SK-N-SH treated with all-trans-retinoic acid at 6 μM for 48 hours (cell line): Measurements from ENCODE around the gene ADAM10.

ENCODE experiments used
- ATAC-seq: fragments of 200-7000 bp; cut with Tn5 transposase; 3 replicates; pipeline ENCODE4 v1.9.1; 2020; ENCODE audit warnings: mild to moderate bottlenecking, moderate library complexity
- BACH2 ChIP-seq: fragments of 250-450 bp; sonication (Bioruptor Pico); IDR thresholded peaks from 2 replicates; pipeline ENCODE4 v1.9.0; 2021; ENCODE audit warnings: mild to moderate bottlenecking, borderline replicate concordance
- CSDC2 ChIP-seq: fragments of 250-450 bp; sonication (Bioruptor Pico); IDR thresholded peaks from 2 replicates; pipeline ENCODE4 v1.5.0; 2020; ENCODE audit warnings: mild to moderate bottlenecking, moderate library complexity
- ESRRG ChIP-seq: fragments of 250-450 bp; sonication (Bioruptor Pico); IDR thresholded peaks from 2 replicates; pipeline ENCODE4 v1.6.1; 2021; ENCODE audit warnings: mild to moderate bottlenecking
- GLIS3 ChIP-seq: fragments of 250-450 bp; sonication (Bioruptor Pico); IDR thresholded peaks from 2 replicates; pipeline ENCODE4 v1.5.0; 2020; ENCODE audit warnings: mild to moderate bottlenecking, moderate library complexity
- ISL1 ChIP-seq: fragments of 250-450 bp; sonication (Bioruptor Pico); IDR thresholded peaks from 2 replicates; pipeline ENCODE4 v2.1.2; 2022; ENCODE audit warnings: mild to moderate bottlenecking, moderate library complexity
- OSR1 ChIP-seq: fragments of 250-450 bp; sonication (Bioruptor Pico); IDR thresholded peaks from 2 replicates; pipeline ENCODE4 v1.8.0; 2022; ENCODE audit warnings: moderate library complexity, mild to moderate bottlenecking, inconsistent platforms
- PPARA ChIP-seq: fragments of 250-450 bp; sonication (Bioruptor Pico); IDR thresholded peaks from 2 replicates; pipeline ENCODE4 v1.5.0; 2020; ENCODE audit warnings: mild to moderate bottlenecking, borderline replicate concordance
- RARB ChIP-seq: fragments of 250-450 bp; sonication (Bioruptor Pico); IDR thresholded peaks from 2 replicates; pipeline ENCODE4 v1.8.0; 2021; ENCODE audit warnings: mild to moderate bottlenecking, moderate library complexity
- SNAI2 ChIP-seq: fragments of 250-450 bp; sonication (Bioruptor Pico); IDR thresholded peaks from 2 replicates; pipeline ENCODE4 v1.5.0; 2020; ENCODE audit warnings: mild to moderate bottlenecking, moderate library complexity
- TCF4 ChIP-seq: fragments of 250-450 bp; sonication (Bioruptor Pico); IDR thresholded peaks from 2 replicates; pipeline ENCODE4 v1.8.0; 2021; ENCODE audit warnings: mild to moderate bottlenecking, moderate library complexity, borderline replicate concordance
- ZC3H10 ChIP-seq: fragments of 250-450 bp; sonication (Bioruptor Pico); IDR thresholded peaks from 2 replicates; pipeline ENCODE4 v1.5.1; 2021; ENCODE audit warnings: mild to moderate bottlenecking, moderate library complexity
- ZFP3 ChIP-seq: fragments of 250-450 bp; sonication (Bioruptor Pico); IDR thresholded peaks from 2 replicates; pipeline ENCODE4 v1.5.0; 2020; ENCODE audit warnings: mild to moderate bottlenecking, moderate library complexity
- ZNF70 ChIP-seq: fragments of 450-650 bp; formaldehyde crosslinking; IDR thresholded peaks from 2 replicates; pipeline ENCODE4 v1.5.0; 2020; ENCODE audit warnings: mild to moderate bottlenecking, moderate library complexity
- ZNF8 ChIP-seq: fragments of 450-650 bp; formaldehyde crosslinking; IDR thresholded peaks from 2 replicates; pipeline ENCODE4 v1.5.0; 2020; ENCODE audit warnings: mild to moderate bottlenecking, moderate library complexity
- TF ChIP-seq, protein P1 (sequence below): fragments of 250-450 bp; sonication (Bioruptor Pico); IDR thresholded peaks from 2 replicates; pipeline ENCODE4 v1.5.0; 2020; ENCODE audit warnings: mild to moderate bottlenecking, moderate library complexity
- TF ChIP-seq, protein P2 (sequence below): fragments of 250-450 bp; sonication (Bioruptor Pico); IDR thresholded peaks from 2 replicates; pipeline ENCODE4 v1.5.1; 2020; ENCODE audit warnings: low read depth, mild to moderate bottlenecking, moderate library complexity
- TF ChIP-seq, protein P3 (sequence below): fragments of 250-450 bp; sonication (Bioruptor Pico); IDR thresholded peaks from 2 replicates; pipeline ENCODE4 v1.8.0; 2020; ENCODE audit warnings: mild to moderate bottlenecking, moderate library complexity, borderline replicate concordance
- TF ChIP-seq, protein P4 (sequence below): fragments of 250-450 bp; sonication (Bioruptor Pico); IDR thresholded peaks from 2 replicates; pipeline ENCODE4 v1.8.0; 2021; ENCODE audit warnings: low read depth, mild to moderate bottlenecking, moderate library complexity, borderline replicate concordance
- TF ChIP-seq, protein P5 (sequence below): fragments of 250-450 bp; sonication (Bioruptor Pico); IDR thresholded peaks from 2 replicates; pipeline ENCODE4 v1.5.1; 2021; ENCODE audit warnings: mild to moderate bottlenecking, moderate library complexity

ADAM10 gene

DNA sequence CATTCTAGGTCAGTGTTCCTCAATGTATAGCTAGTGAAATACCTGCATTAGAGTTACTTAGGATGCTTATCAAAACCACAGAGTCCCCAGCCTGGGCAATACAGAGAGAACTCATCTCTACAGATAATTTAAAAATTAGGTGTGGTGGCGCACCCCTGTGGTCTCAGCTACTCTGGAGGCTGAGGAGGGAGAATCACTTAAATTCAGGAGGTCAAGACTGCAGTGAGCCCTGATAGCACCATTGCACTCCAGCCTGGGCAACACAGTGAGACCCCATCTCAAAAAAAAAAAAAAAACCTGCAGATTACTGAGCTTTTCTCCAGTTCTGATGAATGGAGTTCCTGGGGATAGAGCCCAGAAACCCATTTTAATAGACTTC, 11.5 kb upstream of the ADAM10 start (continued):
- TF ChIP-seq, protein P1, sequence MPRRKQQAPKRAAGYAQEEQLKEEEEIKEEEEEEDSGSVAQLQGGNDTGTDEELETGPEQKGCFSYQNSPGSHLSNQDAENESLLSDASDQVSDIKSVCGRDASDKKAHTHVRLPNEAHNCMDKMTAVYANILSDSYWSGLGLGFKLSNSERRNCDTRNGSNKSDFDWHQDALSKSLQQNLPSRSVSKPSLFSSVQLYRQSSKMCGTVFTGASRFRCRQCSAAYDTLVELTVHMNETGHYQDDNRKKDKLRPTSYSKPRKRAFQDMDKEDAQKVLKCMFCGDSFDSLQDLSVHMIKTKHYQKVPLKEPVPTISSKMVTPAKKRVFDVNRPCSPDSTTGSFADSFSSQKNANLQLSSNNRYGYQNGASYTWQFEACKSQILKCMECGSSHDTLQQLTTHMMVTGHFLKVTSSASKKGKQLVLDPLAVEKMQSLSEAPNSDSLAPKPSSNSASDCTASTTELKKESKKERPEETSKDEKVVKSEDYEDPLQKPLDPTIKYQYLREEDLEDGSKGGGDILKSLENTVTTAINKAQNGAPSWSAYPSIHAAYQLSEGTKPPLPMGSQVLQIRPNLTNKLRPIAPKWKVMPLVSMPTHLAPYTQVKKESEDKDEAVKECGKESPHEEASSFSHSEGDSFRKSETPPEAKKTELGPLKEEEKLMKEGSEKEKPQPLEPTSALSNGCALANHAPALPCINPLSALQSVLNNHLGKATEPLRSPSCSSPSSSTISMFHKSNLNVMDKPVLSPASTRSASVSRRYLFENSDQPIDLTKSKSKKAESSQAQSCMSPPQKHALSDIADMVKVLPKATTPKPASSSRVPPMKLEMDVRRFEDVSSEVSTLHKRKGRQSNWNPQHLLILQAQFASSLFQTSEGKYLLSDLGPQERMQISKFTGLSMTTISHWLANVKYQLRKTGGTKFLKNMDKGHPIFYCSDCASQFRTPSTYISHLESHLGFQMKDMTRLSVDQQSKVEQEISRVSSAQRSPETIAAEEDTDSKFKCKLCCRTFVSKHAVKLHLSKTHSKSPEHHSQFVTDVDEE (CRISPR knock-in tag), result no peak
- TF ChIP-seq ESRRG (CRISPR knock-in tag), result no peak
- TF ChIP-seq ZNF8 (CRISPR knock-in tag), result no peak
- TF ChIP-seq, protein P2, sequence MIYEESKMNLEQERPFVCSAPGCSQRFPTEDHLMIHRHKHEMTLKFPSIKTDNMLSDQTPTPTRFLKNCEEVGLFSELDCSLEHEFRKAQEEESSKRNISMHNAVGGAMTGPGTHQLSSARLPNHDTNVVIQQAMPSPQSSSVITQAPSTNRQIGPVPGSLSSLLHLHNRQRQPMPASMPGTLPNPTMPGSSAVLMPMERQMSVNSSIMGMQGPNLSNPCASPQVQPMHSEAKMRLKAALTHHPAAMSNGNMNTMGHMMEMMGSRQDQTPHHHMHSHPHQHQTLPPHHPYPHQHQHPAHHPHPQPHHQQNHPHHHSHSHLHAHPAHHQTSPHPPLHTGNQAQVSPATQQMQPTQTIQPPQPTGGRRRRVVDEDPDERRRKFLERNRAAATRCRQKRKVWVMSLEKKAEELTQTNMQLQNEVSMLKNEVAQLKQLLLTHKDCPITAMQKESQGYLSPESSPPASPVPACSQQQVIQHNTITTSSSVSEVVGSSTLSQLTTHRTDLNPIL (CRISPR knock-in tag), result no peak

DNA sequence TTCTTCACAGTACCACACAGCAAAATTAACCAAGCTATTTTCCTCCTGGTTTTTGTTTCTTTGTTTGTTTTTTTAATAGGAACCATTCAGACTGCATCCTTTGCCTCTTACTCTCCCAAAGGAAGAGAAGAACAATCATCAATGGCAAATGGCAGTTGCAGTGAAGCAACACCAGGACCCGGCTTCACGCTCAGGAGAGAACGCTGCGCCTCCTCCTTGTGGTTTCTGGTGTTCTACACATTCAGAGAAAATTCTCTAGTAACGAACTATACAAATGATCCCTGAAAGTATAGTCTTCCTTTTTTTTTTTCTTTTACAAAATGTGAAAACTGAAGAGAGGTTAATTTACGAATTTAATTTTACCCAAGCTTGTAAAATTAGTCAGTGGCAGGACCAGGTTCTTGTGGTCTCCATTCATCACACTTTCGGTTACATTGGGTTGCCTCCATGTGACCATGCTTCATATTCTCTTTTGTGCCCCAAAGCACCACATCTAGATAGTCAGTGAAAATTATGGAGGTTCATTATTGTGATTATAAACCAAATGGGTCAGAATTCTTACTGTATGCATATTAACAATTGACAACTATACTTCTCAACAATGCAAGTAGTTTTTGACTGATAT, 11.0 kb upstream of the ADAM10 start:
- TF ChIP-seq BACH2, result no peak
- no peak for TF ChIP-seq SNAI2 (CRISPR knock-in tag)
- TF ChIP-seq, all 23 proteins: peak for 0
- no peak for ATAC-seq

DNA sequence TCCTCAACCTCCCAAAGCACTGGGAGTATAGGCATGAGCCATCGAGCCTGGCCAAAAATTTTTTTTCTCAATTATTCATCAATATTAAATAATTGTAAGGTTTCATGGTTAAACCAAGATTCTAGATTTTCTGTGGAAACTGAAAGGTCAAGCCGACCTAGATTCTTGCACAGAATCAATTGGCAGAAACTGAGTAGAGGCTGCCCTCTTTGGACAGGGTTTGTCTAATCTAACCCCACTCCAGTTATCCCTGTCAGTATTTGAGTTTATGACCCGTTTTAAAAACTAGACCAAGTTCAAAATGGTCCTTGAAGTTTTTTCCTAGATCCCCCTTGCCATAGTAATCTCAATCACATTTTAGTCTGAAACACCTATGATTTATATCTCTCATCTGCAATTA, 8.6 kb upstream of the ADAM10 start:
- TF ChIP-seq ESRRG (CRISPR knock-in tag) (no peak), CSDC2 (no peak), ZC3H10 (no peak)
- TF ChIP-seq, protein P3, sequence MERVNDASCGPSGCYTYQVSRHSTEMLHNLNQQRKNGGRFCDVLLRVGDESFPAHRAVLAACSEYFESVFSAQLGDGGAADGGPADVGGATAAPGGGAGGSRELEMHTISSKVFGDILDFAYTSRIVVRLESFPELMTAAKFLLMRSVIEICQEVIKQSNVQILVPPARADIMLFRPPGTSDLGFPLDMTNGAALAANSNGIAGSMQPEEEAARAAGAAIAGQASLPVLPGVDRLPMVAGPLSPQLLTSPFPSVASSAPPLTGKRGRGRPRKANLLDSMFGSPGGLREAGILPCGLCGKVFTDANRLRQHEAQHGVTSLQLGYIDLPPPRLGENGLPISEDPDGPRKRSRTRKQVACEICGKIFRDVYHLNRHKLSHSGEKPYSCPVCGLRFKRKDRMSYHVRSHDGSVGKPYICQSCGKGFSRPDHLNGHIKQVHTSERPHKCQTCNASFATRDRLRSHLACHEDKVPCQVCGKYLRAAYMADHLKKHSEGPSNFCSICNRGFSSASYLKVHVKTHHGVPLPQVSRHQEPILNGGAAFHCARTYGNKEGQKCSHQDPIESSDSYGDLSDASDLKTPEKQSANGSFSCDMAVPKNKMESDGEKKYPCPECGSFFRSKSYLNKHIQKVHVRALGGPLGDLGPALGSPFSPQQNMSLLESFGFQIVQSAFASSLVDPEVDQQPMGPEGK, result no peak
- peak; percentile 63; the same call in 2 of the 3 replicates for ATAC-seq

DNA sequence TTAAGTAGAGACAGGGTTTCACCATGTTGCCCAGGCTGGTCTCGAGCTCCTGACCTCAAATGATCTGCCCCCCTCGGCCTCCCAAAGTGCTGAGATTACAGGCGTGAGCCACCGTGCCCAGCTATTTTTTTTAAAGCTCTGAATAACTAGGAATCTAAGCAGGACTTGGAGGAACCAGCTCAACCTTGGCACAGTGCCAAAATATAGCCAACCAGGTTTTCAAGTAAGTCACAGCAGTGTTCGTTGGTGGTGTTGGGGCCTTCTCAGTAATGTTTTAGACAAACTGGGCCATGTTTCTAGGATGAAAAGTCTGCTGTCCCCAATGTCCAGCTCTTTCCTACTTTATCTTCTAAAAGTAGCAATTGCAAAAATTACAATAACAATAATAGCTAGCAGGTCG, 6.4 kb upstream of the ADAM10 start:
- TF ChIP-seq OSR1 (CRISPR knock-in tag), result no peak
- TF ChIP-seq PPARA (CRISPR knock-in tag), result no peak
- no peak for TF ChIP-seq CSDC2
- TF ChIP-seq, protein P4, sequence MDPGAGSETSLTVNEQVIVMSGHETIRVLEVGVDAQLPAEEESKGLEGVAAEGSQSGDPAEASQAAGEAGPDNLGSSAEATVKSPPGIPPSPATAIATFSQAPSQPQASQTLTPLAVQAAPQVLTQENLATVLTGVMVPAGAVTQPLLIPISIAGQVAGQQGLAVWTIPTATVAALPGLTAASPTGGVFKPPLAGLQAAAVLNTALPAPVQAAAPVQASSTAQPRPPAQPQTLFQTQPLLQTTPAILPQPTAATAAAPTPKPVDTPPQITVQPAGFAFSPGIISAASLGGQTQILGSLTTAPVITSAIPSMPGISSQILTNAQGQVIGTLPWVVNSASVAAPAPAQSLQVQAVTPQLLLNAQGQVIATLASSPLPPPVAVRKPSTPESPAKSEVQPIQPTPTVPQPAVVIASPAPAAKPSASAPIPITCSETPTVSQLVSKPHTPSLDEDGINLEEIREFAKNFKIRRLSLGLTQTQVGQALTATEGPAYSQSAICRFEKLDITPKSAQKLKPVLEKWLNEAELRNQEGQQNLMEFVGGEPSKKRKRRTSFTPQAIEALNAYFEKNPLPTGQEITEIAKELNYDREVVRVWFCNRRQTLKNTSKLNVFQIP (CRISPR knock-in tag), result no peak
- no peak for TF ChIP-seq ZNF70 (CRISPR knock-in tag)
- no peak for TF ChIP-seq ISL1
- TF ChIP-seq, protein P5, sequence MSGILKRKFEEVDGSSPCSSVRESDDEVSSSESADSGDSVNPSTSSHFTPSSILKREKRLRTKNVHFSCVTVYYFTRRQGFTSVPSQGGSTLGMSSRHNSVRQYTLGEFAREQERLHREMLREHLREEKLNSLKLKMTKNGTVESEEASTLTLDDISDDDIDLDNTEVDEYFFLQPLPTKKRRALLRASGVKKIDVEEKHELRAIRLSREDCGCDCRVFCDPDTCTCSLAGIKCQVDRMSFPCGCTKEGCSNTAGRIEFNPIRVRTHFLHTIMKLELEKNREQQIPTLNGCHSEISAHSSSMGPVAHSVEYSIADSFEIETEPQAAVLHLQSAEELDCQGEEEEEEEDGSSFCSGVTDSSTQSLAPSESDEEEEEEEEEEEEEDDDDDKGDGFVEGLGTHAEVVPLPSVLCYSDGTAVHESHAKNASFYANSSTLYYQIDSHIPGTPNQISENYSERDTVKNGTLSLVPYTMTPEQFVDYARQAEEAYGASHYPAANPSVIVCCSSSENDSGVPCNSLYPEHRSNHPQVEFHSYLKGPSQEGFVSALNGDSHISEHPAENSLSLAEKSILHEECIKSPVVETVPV (CRISPR knock-in tag), result no peak
- TF ChIP-seq TCF4 (CRISPR knock-in tag), result no peak
- no peak for TF ChIP-seq RARB (CRISPR knock-in tag)
- no peak for TF ChIP-seq BACH2
- no peak for TF ChIP-seq GLIS3 (CRISPR knock-in tag)
- TF ChIP-seq ESRRG (CRISPR knock-in tag), result no peak
- TF ChIP-seq, protein P1 (CRISPR knock-in tag), result no peak
- TF ChIP-seq, protein P3, result no peak
- no peak for TF ChIP-seq ZNF8 (CRISPR knock-in tag)
- no peak for TF ChIP-seq ZFP3 (CRISPR knock-in tag)
- no peak for ATAC-seq
